ENCODE measurements around the gene LAT. TPM values are rescaled to one million over a fixed set of nuclear protein-coding genes. Genes with fewer than 3 reads are reported as not detected.
"Not testable (repeated sequence)": the region's sequence is repeated elsewhere in the genome, so short reads cannot be mapped to it uniquely, and the experiment has no call there.

Gene LAT, protein sequence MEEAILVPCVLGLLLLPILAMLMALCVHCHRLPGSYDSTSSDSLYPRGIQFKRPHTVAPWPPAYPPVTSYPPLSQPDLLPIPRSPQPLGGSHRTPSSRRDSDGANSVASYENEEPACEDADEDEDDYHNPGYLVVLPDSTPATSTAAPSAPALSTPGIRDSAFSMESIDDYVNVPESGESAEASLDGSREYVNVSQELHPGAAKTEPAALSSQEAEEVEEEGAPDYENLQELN
- total RNA-seq, result 91.7 TPM
- polyA plus RNA-seq, result 239 TPM
- long read RNA-seq, donor 1, partial matches to known transcripts, result 0 of 6 reads
- long read RNA-seq, donor 1, other reads (novel, unspliced or antisense), result 0 of 6 reads
- long read RNA-seq, donor 2, result 0 reads
- long read RNA-seq, donor 3, transcript LAT-205 (12 exons, 1,262 nt), result minor isoform, 8 of 234 reads
- long read RNA-seq, donor 3, transcript LAT-203 (12 exons, 1,616 nt), result major isoform, 55 of 234 reads
- long read RNA-seq, donor 3, transcript LAT-206 (4 exons, 615 nt), result minor isoform, 9 of 234 reads
- long read RNA-seq, donor 3, transcript LAT-202 (11 exons, 1,459 nt), result minor isoform, 15 of 234 reads
- long read RNA-seq, donor 3, partial matches to known transcripts, result 119 of 234 reads
- long read RNA-seq, donor 3, other reads (novel, unspliced or antisense), result 11 of 234 reads
- long read RNA-seq, donor 4, transcript LAT-203 (12 exons, 1,616 nt), result major isoform, 18 of 33 reads
- long read RNA-seq, donor 4, partial matches to known transcripts, result 0 of 33 reads
- long read RNA-seq, donor 4, other reads (novel, unspliced or antisense), result 0 of 33 reads
- long read RNA-seq, donor 5, transcript LAT-205 (12 exons, 1,262 nt), result minor isoform, 10 of 80 reads
- long read RNA-seq, donor 5, transcript LAT-203 (12 exons, 1,616 nt), result major isoform, 49 of 80 reads
- long read RNA-seq, donor 5, partial matches to known transcripts, result 0 of 80 reads
- long read RNA-seq, donor 5, other reads (novel, unspliced or antisense), result 5 of 80 reads
- long read RNA-seq, donor 6, transcript LAT-213 (3 exons, 617 nt), result minor isoform, 5 of 35 reads
- long read RNA-seq, donor 6, transcript LAT-203 (12 exons, 1,616 nt), result major isoform, 17 of 35 reads
- long read RNA-seq, donor 6, transcript LAT-205 (12 exons, 1,262 nt), result minor isoform, 7 of 35 reads
- long read RNA-seq, donor 6, partial matches to known transcripts, result 0 of 35 reads
- long read RNA-seq, donor 6, other reads (novel, unspliced or antisense), result 0 of 35 reads
- long read RNA-seq, donor 7, transcript LAT-205 (12 exons, 1,262 nt), result minor isoform, 7 of 47 reads
- long read RNA-seq, donor 7, transcript LAT-203 (12 exons, 1,616 nt), result major isoform, 13 of 47 reads
- long read RNA-seq, donor 7, partial matches to known transcripts, result 19 of 47 reads
- long read RNA-seq, donor 7, other reads (novel, unspliced or antisense), result 0 of 47 reads
- long read RNA-seq, donor 8, transcript LAT-206 (4 exons, 615 nt), result minor isoform, 6 of 30 reads
- long read RNA-seq, donor 8, transcript LAT-205 (12 exons, 1,262 nt), result minor isoform, 6 of 30 reads
- long read RNA-seq, donor 8, transcript LAT-203 (12 exons, 1,616 nt), result major isoform, 9 of 30 reads
- long read RNA-seq, donor 8, partial matches to known transcripts, result 5 of 30 reads
- long read RNA-seq, donor 8, other reads (novel, unspliced or antisense), result 0 of 30 reads
- long read RNA-seq, donor 9, transcript LAT-203 (12 exons, 1,616 nt), result major isoform, 23 of 38 reads
- long read RNA-seq, donor 9, transcript LAT-205 (12 exons, 1,262 nt), result minor isoform, 5 of 38 reads
- long read RNA-seq, donor 9, partial matches to known transcripts, result 0 of 38 reads
- long read RNA-seq, donor 9, other reads (novel, unspliced or antisense), result 0 of 38 reads
- long read RNA-seq, donor 10, transcript LAT-205 (12 exons, 1,262 nt), result minor isoform, 9 of 41 reads
- long read RNA-seq, donor 10, transcript LAT-206 (4 exons, 615 nt), result minor isoform, 7 of 41 reads
- long read RNA-seq, donor 10, transcript LAT-203 (12 exons, 1,616 nt), result major isoform, 13 of 41 reads
- long read RNA-seq, donor 10, partial matches to known transcripts, result 5 of 41 reads
- long read RNA-seq, donor 10, other reads (novel, unspliced or antisense), result 0 of 41 reads

DNA sequence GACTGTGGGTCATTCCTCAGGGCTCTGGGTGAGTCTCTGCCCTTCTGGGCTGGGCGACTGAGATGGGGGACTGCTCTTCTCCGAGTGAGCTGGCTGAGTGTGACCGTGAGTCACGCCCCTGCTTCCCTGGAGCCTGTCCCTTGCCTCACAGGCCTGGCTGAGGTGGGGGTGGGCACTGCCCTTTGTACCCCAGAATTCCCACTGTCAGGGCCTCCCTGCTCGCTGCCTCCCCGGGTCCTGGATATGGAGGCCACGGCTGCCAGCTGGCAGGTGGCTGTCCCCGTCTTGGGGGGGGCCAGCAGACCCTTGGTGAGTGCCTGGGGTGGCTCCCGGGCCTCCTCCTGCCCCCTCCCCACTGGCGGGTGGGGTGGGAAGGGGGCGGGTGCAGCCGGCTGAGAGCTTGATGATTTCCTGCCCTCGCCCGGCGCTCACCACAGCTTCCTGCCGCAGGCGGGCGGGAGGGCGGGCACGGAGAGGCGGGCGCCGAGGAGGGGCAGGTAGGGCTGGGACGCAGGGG, at the start of gene LAT:
TSS of gene LAT (plus strand) at position 434 of the 517 bp plus-strand sequence. CDS start 366 bp downstream, outside the sequence.
- WGBS, result 4% methylated on average over 24 of the region's 24 CpGs
- peaks cover 73 to 80% of the 10 kb centered on the region in 2 donors for H3K36me3 ChIP-seq (ENCODE audit: control insufficient read depth in 2 of 2, insufficient read depth in 2 of 2, low read length in 1 of 2)
- H3K4me1 ChIP-seq (ENCODE audit: control insufficient read depth in 2 of 2, insufficient read depth in 2 of 2, low read length in 2 of 2), result peaks cover 36 to 57% of the 10 kb centered on the region in 2 donors
- DNase-seq (ENCODE audit: low read depth in 6 of 9, low spot score in 9 of 9), result peak in 7 of 9 donors; percentile 59 to 92 (median 78)
- no peaks in the 10 kb centered on the region for H3K27me3 ChIP-seq (ENCODE audit: control insufficient read depth in 2 of 2, insufficient read depth in 1 of 2, low read length in 1 of 2)
- H3K4me3 ChIP-seq (ENCODE audit: low read length in 2 of 2), result peak within 1 kb of the TSS; percentile 96 to 100
- peaks cover 3 to 32% of the 10 kb centered on the region in 2 donors for H3K9me3 ChIP-seq (ENCODE audit: control insufficient read depth in 2 of 2, insufficient read depth in 1 of 2, low read length in 1 of 2)
- peak within 1 kb of the TSS; percentile 90 for H3K27ac ChIP-seq (ENCODE audit: low read depth in 1 of 2, low read length in 1 of 2)

- DNase-seq (ENCODE audit: low read depth in 6 of 9, low spot score in 9 of 9), result no peak
- Histone ChIP-seq H3K4me1 (ENCODE audit: control insufficient read depth in 2 of 2, insufficient read depth in 2 of 2, low read length in 2 of 2) (peaks cover 5 to 46% of the 10 kb centered on the region in 2 donors), H3K9me3 (ENCODE audit: control insufficient read depth in 2 of 2, insufficient read depth in 1 of 2, low read length in 1 of 2) (peaks cover 0 to 5% of the 10 kb centered on the region in 2 donors), H3K27ac (ENCODE audit: low read depth in 1 of 2, low read length in 1 of 2) (no peak overlapping the region), H3K27me3 (ENCODE audit: control insufficient read depth in 2 of 2, insufficient read depth in 1 of 2, low read length in 1 of 2) (no peaks in the 10 kb centered on the region), H3K36me3 (ENCODE audit: control insufficient read depth in 2 of 2, insufficient read depth in 2 of 2, low read length in 1 of 2) (no peaks in the 10 kb centered on the region), H3K4me3 (ENCODE audit: low read length in 2 of 2) (no peak overlapping the region)
- 97% methylated on average over 4 of the region's 4 CpGs for WGBS
Measured at GRCh38 chr16:28935346-28935745, 49.5 kb upstream of the LAT start.

- peak in 8 of 9 donors; percentile 57 to 88 (median 72) for DNase-seq (ENCODE audit: low read depth in 6 of 9, low spot score in 9 of 9)
- peaks cover 2 to 38% of the 10 kb centered on the region in 2 donors for H3K4me1 ChIP-seq (ENCODE audit: control insufficient read depth in 2 of 2, insufficient read depth in 2 of 2, low read length in 2 of 2)
- no peak overlapping the region for H3K27ac ChIP-seq (ENCODE audit: low read depth in 1 of 2, low read length in 1 of 2)
- no peaks in the 10 kb centered on the region for H3K36me3 ChIP-seq (ENCODE audit: control insufficient read depth in 2 of 2, insufficient read depth in 2 of 2, low read length in 1 of 2)
- H3K27me3 ChIP-seq (ENCODE audit: control insufficient read depth in 2 of 2, insufficient read depth in 1 of 2, low read length in 1 of 2), result no peaks in the 10 kb centered on the region
- H3K9me3 ChIP-seq (ENCODE audit: control insufficient read depth in 2 of 2, insufficient read depth in 1 of 2, low read length in 1 of 2), result peaks cover 0 to 5% of the 10 kb centered on the region in 2 donors
- 33% methylated on average over 36 of the region's 36 CpGs for WGBS
- peak overlapping the region in 1 of 2 donors; percentile 1 for H3K4me3 ChIP-seq (ENCODE audit: low read length in 2 of 2)
Measured at GRCh38 chr16:28935924-28936783, 48.7 kb upstream of the LAT start.

GRCh38 chr16:28936784-28937155, 48.1 kb upstream of the LAT start:
- no peak overlapping the region for H3K4me3 ChIP-seq (ENCODE audit: low read length in 2 of 2)
- H3K4me1 ChIP-seq (ENCODE audit: control insufficient read depth in 2 of 2, insufficient read depth in 2 of 2, low read length in 2 of 2), result peaks cover 0 to 32% of the 10 kb centered on the region in 2 donors
- H3K27me3 ChIP-seq (ENCODE audit: control insufficient read depth in 2 of 2, insufficient read depth in 1 of 2, low read length in 1 of 2), result no peaks in the 10 kb centered on the region
- no peak overlapping the region for H3K27ac ChIP-seq (ENCODE audit: low read depth in 1 of 2, low read length in 1 of 2)
- peaks cover 0 to 5% of the 10 kb centered on the region in 2 donors for H3K9me3 ChIP-seq (ENCODE audit: control insufficient read depth in 2 of 2, insufficient read depth in 1 of 2, low read length in 1 of 2)
- WGBS, result 74% methylated on average over 26 of the region's 26 CpGs
- no peak for DNase-seq (ENCODE audit: low read depth in 6 of 9, low spot score in 9 of 9)
- H3K36me3 ChIP-seq (ENCODE audit: control insufficient read depth in 2 of 2, insufficient read depth in 2 of 2, low read length in 1 of 2), result no peaks in the 10 kb centered on the region

DNA sequence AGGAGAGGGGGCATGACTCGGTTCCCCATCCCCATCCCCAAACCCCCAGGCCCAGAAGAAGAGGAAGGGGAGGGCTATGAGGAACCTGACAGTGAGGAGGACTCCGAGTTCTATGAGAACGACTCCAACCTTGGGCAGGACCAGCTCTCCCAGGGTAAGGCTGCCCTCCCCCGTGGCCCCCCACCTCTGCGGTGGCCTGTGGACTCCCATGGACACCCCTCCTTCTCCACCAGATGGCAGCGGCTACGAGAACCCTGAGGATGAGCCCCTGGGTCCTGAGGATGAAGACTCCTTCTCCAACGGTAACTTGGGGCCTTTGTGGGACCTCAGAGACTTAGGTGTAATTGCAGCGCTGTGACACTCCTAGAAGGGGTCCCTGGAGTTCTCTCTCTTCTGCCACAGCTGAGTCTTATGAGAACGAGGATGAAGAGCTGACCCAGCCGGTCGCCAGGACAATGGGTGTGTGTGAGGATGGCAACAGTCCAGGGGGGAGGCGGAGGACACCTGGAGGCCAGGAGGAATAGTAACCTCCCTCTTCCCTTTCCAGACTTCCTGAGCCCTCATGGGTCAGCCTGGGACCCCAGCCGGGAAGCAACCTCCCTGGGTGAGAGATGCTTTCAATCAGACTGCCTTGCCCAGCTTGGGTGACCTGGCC, 47.5 kb upstream of the LAT start:
- H3K4me3 ChIP-seq (ENCODE audit: low read length in 2 of 2), result no peak overlapping the region
- no peak for DNase-seq (ENCODE audit: low read depth in 6 of 9, low spot score in 9 of 9)
- H3K36me3 ChIP-seq (ENCODE audit: control insufficient read depth in 2 of 2, insufficient read depth in 2 of 2, low read length in 1 of 2), result no peaks in the 10 kb centered on the region
- H3K27me3 ChIP-seq (ENCODE audit: control insufficient read depth in 2 of 2, insufficient read depth in 1 of 2, low read length in 1 of 2), result no peaks in the 10 kb centered on the region
- peaks cover 0 to 26% of the 10 kb centered on the region in 2 donors for H3K4me1 ChIP-seq (ENCODE audit: control insufficient read depth in 2 of 2, insufficient read depth in 2 of 2, low read length in 2 of 2)
- no peak overlapping the region for H3K27ac ChIP-seq (ENCODE audit: low read depth in 1 of 2, low read length in 1 of 2)
- H3K9me3 ChIP-seq (ENCODE audit: control insufficient read depth in 2 of 2, insufficient read depth in 1 of 2, low read length in 1 of 2), result peaks cover 0 to 5% of the 10 kb centered on the region in 2 donors
- 89% methylated on average over 14 of the region's 14 CpGs for WGBS

GRCh38 chr16:28938721-28939120, 46.1 kb upstream of the LAT start:
- H3K9me3 ChIP-seq (ENCODE audit: control insufficient read depth in 2 of 2, insufficient read depth in 1 of 2, low read length in 1 of 2), result peaks cover 0 to 7% of the 10 kb centered on the region in 2 donors
- H3K4me3 ChIP-seq (ENCODE audit: low read length in 2 of 2), result no peak overlapping the region
- H3K4me1 ChIP-seq (ENCODE audit: control insufficient read depth in 2 of 2, insufficient read depth in 2 of 2, low read length in 2 of 2), result peaks cover 0 to 19% of the 10 kb centered on the region in 2 donors
- no peaks in the 10 kb centered on the region for H3K27me3 ChIP-seq (ENCODE audit: control insufficient read depth in 2 of 2, insufficient read depth in 1 of 2, low read length in 1 of 2)
- no peak for DNase-seq (ENCODE audit: low read depth in 6 of 9, low spot score in 9 of 9)
- 97% methylated on average over 7 of the region's 7 CpGs for WGBS
- no peaks in the 10 kb centered on the region for H3K36me3 ChIP-seq (ENCODE audit: control insufficient read depth in 2 of 2, insufficient read depth in 2 of 2, low read length in 1 of 2)
- no peak overlapping the region for H3K27ac ChIP-seq (ENCODE audit: low read depth in 1 of 2, low read length in 1 of 2)

DNA sequence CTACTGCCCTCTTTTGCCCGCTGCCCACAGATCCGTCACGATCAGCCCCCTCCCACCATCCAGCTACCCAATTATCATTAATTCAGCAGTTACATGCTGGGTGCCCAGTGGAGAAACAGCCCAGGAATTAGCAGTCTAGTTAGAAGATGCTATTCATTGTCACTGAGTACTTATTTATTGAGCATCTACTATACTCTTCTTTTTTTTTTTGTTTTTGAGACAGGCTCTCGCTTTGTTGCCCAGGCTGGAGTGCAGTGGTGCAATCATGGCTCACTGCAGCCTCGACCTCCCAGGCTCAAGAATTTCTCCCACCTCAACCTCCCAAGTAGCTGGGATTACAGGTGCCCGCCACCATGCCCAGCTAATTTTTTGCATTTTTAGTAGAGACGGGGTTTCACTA, 45.0 kb upstream of the LAT start:
- H3K36me3 ChIP-seq (ENCODE audit: control insufficient read depth in 2 of 2, insufficient read depth in 2 of 2, low read length in 1 of 2); H3K27me3 ChIP-seq (ENCODE audit: control insufficient read depth in 2 of 2, insufficient read depth in 1 of 2, low read length in 1 of 2): not testable (repeated sequence)
- WGBS, result 94% methylated on average over 7 of the region's 7 CpGs

More for the DNA sequence above, 45.0 kb upstream of the LAT start:
- H3K9me3 ChIP-seq (ENCODE audit: control insufficient read depth in 2 of 2, insufficient read depth in 1 of 2, low read length in 1 of 2); DNase-seq (ENCODE audit: low read depth in 6 of 9, low spot score in 9 of 9); H3K27ac ChIP-seq (ENCODE audit: low read depth in 1 of 2, low read length in 1 of 2); H3K4me3 ChIP-seq (ENCODE audit: low read length in 2 of 2): not testable (repeated sequence)
- peaks cover 0 to 19% of the 10 kb centered on the region in 2 donors for H3K4me1 ChIP-seq (ENCODE audit: control insufficient read depth in 2 of 2, insufficient read depth in 2 of 2, low read length in 2 of 2)
